T-helper 2 cell treated with Interferon-gamma antibody and Interleukin-4, amounts not matched to agents 5 μg/mL and 100 μg/mL, for 36 hours (primary cell): ENCODE results near the gene ZYG11A.

Source experiments
- DNase-seq: peaks from one replicate; pipeline ENCODE4 v3.0.0; 2021; ENCODE audit warnings: low spot score
- H3K27ac Mint-ChIP-seq: one replicate; pipeline ENCODE4 v1.8.0; 2021; ENCODE audit warnings: mild to moderate bottlenecking, mixed read lengths
- H3K27me3 Mint-ChIP-seq: one replicate; pipeline ENCODE4 v1.8.0; 2021; ENCODE audit warnings: low read depth, mixed read lengths
- H3K36me3 Mint-ChIP-seq: one replicate; pipeline ENCODE4 v1.8.0; 2021; ENCODE audit warnings: low read depth, mixed read lengths
- H3K4me1 Mint-ChIP-seq: one replicate; pipeline ENCODE4 v1.8.0; 2021; ENCODE audit warnings: low read depth, mixed read lengths
- H3K4me3 Mint-ChIP-seq: one replicate; pipeline ENCODE4 v1.8.0; 2022; ENCODE audit warnings: mild to moderate bottlenecking, moderate library complexity, mixed read lengths
- H3K9me3 Mint-ChIP-seq: one replicate; pipeline ENCODE4 v1.8.0; 2021; ENCODE audit warnings: mixed read lengths

ZYG11A gene

GRCh38 chr1:52943876-52944416 lies 101.4 kb downstream of the ZYG11A start:
- no peak overlapping the region for H3K4me3 Mint-ChIP-seq
- DNase-seq: no peak
- no peaks in the 10 kb centered on the region for H3K36me3 Mint-ChIP-seq
- no peaks in the 10 kb centered on the region for H3K9me3 Mint-ChIP-seq
- H3K4me1 Mint-ChIP-seq: no peaks in the 10 kb centered on the region
- no peaks in the 10 kb centered on the region for H3K27me3 Mint-ChIP-seq
- H3K27ac Mint-ChIP-seq: no peak overlapping the region

DNA sequence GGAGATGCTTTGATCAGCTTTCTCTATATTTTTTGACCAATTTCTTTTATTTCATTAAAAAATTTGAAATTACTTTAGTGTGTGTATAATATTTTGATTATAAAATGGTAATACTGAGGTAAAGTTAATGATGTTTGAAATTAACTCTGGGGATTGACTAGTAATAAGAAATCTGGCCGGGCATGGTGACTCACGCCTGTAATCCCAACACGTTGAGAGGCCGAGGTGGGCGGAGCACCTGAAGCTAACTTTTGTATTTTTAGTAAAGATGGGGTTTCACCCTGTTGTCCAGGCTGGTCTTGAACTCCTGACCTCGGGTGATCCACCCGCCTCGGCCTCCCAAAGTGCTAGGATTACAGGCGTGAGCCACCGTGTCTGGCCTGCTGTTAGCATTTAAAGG lies 102.0 kb downstream of the ZYG11A start:
- Mint-ChIP-seq H3K27me3 (no peaks in the 10 kb centered on the region), H3K4me3 (no peak overlapping the region), H3K27ac (no peak overlapping the region), H3K36me3 (peaks cover 4% of the 10 kb centered on the region), H3K9me3 (no peaks in the 10 kb centered on the region), H3K4me1 (no peaks in the 10 kb centered on the region)
- no peak for DNase-seq
